ENCODE results near the gene ZBTB7B. TPM values are rescaled to one million over a fixed set of nuclear protein-coding genes. Genes with fewer than 3 reads are reported as not detected.

ZBTB7B gene
- total and polyA plus RNA-seq, 2 donors (not counting 1 experiment from before 2014, with no cell fraction given) = 55.7 to 67.3 TPM

DNA sequence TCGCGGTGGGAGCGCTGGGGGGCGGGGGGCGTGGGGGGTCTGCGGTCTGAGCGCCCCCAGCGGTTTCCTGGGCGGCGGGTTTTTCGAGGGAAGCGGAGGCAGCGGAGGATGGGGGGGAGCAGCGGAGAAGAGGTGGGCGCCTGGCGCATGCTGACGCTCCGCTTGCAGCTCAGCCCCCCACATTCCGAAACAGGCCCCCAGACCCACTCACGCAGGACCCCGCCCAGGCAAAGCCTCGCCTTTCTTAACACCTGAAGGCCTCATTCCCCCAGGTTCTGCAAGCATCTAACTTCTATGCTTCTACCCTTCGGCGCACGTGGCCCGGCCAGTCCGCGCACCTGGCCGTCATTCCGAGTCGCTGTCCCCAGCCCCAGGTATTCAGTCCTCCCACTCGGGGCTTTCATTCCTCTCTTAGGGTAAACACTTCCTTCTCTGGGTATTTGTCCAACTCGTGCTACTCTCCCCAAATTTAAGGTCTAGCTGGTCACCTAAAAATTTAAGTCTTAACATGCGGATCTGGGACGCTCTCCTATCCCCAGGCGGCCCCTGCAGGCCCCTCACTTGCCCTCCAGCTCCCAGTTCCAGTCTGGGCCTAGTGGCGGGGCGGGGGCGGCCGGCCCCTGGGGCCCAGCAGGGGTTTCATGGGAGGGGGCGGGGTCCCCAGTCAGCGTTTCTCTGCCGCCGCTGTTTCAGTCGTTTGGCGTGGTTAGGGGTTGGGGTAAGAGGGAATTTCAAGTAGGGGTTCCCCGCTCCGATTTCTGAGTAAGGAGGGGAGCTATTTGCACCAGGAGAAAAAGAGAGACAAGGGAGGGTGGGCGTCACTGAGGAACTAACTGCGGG lies 2.8 kb upstream of the ZBTB7B start:
- Histone ChIP-seq H3K9me3 (ENCODE audit: control extremely low read depth in 1 of 3, control insufficient read depth in 2 of 3, insufficient read depth in 1 of 3, low read length in 2 of 3) (no peaks in the 10 kb centered on the region), H2AFZ (ENCODE audit: insufficient read depth, low read depth, low read length, poor library complexity, severe bottlenecking) (peak overlapping the region; percentile 68), H3K27me3 (replicated peaks in 1 of 4; ENCODE audit: control extremely low read depth in 1 of 4, control insufficient read depth in 3 of 4, insufficient read depth in 4 of 4, low read length in 3 of 4) (no peaks in the 10 kb centered on the region), H3K4me2 (replicated peaks; ENCODE audit: low read depth, low read length, poor library complexity, severe bottlenecking) (peak overlapping the region; percentile 97), H3K9ac (ENCODE audit: low read length) (peak overlapping the region; percentile 75), H4K20me1 (ENCODE audit: control insufficient read depth, insufficient read depth, low read length, poor library complexity, severe bottlenecking) (no peaks in the 10 kb centered on the region), H3K27ac (ENCODE audit: low read length in 2 of 2) (peak overlapping the region; percentile 42 to 73), H3K36me3 (replicated peaks in 1 of 2; ENCODE audit: control extremely low read depth in 1 of 2, control insufficient read depth in 1 of 2, extremely low read depth in 1 of 2, insufficient read depth in 2 of 2, low read length in 1 of 2) (no peaks in the 10 kb centered on the region), H3K4me1 (ENCODE audit: control insufficient read depth in 2 of 2, insufficient read depth in 2 of 2, low read length in 2 of 2) (peaks cover 20 to 29% of the 10 kb centered on the region in 2 donors), H3K4me3 (ENCODE audit: control extremely low read depth in 1 of 5, extremely low read depth in 1 of 5, insufficient read depth in 1 of 5, low read depth in 2 of 5, low read length in 4 of 5) (peak overlapping the region; percentile 63 to 93 (median 74)), H3K79me2 (ENCODE audit: control insufficient read depth, insufficient read depth, low read length) (peaks cover 29% of the 10 kb centered on the region)
- H3K9me3 Mint-ChIP-seq (ENCODE audit: insufficient read depth) = no peaks in the 10 kb centered on the region
- TF ChIP-seq EZH2 (IDR thresholded peaks at IDR 0.05; ENCODE audit: borderline replicate concordance, insufficient read depth, low read depth, low read length, poor library complexity, severe bottlenecking) = no peak
- no peak for TF ChIP-seq CTCF (IDR thresholded peaks at IDR 0.05)
- CTCF ChIA-PET = interaction anchor here (0.6 to 18.4 kb wide), 20 partner anchors 10 to 1288 kb away, joined by 3 to 295 read pairs (median 8); partner anchors contain the start of genes CKS1B, FLAD1, PBXIP1 and PMVK
- POLR2A ChIA-PET = interaction anchor here (0.6 to 7.4 kb wide), 12 partner anchors 12 to 137 kb away, joined by 3 to 74 read pairs (median 5); partner anchors contain the start of genes CKS1B, FLAD1, PMVK and PYGO2
- peaks cover 34% of the 10 kb centered on the region for H3K4me1 Mint-ChIP-seq
- peak overlapping the region; percentile 93 for H3K27ac Mint-ChIP-seq
- WGBS (ENCODE audit: insufficient coverage) = under 1% methylated on average over 39 of the region's 50 CpGs
- H3K4me3 Mint-ChIP-seq = peak overlapping the region; percentile 90
- ATAC-seq (ENCODE audit: low read depth) = no peak
- intact Hi-C loops (cut with micrococcal nuclease) = loop anchor here (1.0 to 5.0 kb wide), 7 partner anchors 24 to 672 kb away; partner anchors contain the start of genes ADAR, ATP8B2, EFNA4 and UBE2Q1
- no peaks in the 10 kb centered on the region for H3K27me3 Mint-ChIP-seq
- DNase-seq = peak; percentile 72
